HG02852 (cell line): ENCODE results near the gene TMEM45A.

Experiments
- ATAC-seq: cut with Tn5 transposase; IDR thresholded peaks from one replicate; pipeline ENCODE4 v1.9.1; 2021; ENCODE audit warnings: mild to moderate bottlenecking, moderate library complexity; ENCODE audit not compliant: unreplicated experiment

The TMEM45A gene

DNA sequence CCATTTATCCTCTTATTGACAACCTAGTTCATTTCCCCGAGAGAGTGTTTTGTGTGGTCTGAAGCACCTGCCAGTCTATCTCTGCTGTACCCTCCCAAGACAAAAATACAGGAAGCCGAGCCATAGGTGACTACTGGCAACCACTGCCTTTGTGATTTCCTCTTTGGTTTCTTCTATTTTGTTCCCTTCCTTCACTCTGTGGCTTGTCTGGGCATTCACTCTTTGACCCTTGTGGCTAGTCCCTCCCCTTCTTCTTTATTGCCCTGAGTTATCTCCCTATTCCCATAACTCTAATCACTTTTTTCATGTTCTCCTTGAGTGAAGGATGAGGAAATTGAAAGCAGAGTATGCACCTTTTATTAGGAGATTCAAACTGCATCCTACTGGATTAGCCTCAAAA, 116.9 kb downstream of the TMEM45A start, which contains the start of gene ADGRG7:
Gene ADGRG7, plus strand, starts transcription at position 297 of the 400 bp plus-strand sequence. CDS start 256 bp downstream, outside the sequence.
- ATAC-seq = no peak

DNA sequence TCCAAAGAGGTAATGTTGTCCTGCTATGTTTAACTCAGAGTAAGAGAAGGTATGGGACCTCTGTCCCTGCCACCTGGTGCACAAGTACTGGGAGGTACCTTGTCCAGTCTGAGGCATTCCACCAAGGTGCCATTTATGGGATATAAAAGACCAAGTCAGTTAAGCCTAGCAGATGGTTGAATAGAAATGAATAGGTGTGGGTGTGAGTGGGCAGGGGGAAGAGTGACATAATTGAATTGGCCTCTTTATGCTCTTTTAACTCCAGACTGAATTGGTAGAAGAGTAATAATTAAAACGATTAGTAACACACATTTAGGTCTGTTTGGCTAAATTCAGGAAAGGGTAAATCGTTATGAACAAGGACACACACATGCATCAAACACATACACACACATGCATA, 117.5 kb downstream of the TMEM45A start:
- no peak for ATAC-seq

DNA sequence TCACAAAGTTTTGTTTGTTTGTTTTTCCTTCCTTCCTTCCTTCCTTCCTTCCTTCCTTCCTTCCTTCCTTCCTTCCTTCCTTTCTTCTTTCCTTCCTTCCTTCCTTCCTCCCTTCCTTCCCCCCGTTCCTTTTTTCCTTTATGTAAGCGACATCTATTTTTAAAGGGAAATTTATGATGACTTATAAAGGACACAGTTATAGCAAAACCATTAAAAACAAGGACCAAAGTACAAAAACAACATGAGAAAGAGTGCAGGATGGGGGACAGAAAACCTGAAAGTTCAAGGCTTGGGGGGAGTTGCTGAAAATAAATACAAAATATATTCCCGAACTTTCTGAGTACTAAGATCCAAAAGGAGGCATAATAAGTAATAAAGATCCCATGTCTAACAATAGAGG, 118.8 kb downstream of the TMEM45A start:
- ATAC-seq = no peak

DNA sequence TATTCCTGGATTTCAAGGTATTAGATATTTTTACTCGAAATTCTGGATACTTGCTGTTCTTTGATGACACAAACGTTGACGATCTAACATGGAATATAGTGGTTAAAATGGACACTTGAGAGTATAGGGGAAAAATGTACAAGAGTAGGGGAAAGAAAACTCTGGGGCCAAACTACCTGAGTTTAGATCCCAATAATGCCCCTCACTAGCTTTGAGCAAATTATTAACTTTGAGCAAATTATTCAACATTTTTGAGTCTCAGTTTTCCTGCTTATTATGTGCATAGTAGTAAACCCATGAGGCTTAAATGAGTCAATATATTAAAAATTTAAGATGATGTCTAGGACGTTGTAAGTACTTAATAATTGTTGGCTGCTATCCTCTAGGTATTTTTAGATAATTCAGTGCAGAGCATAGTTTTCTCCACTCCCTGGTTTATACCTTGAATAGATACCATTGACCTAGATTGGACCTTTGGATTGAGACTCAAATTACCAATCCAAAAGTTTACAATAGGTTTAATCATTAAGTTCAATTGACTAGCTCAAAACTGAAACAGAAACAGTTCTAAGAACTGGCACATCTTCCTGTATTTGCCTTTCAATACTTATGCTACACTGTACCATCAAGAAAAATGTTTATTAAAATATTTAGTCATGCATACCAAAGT, 121.4 kb downstream of the TMEM45A start:
- no peak for ATAC-seq

DNA sequence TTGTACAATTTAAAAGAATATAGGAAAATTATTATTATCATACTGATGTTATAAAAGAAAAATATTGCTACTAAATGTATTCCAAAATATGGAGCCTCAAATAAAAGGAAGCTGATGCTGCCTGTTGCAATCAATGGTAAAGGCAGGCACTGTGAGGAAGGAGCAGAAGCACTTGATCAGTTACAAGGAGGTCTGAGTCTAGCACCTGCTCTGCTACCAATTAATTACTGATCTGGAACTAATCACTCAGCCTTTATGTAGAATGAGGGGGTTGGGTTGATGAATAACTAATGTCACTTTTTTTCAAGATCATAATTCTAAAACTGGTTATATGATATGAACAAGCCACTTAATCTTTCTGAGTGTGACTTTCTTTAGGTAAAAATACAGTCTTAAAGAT, 122.5 kb downstream of the TMEM45A start:
- ATAC-seq = no peak

DNA sequence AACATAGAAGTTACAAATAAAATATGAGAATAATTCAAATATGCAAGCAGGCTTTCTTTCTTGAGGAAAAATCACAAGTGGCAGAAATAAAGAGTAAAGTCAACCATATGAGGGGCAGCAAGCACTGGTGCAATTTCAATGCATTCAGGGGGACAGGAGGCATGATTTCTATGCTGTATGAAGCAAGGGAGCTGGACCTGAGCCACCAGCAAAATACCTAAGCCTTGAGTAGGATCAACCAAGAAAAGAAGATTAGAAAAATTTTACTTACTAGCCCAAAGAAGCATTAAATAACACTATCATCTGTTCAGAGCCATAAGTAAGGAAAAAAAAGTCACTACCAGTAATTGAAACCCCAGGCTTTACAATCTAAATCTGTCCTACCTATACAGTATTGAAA, 123.3 kb downstream of the TMEM45A start:
- ATAC-seq = no peak

DNA sequence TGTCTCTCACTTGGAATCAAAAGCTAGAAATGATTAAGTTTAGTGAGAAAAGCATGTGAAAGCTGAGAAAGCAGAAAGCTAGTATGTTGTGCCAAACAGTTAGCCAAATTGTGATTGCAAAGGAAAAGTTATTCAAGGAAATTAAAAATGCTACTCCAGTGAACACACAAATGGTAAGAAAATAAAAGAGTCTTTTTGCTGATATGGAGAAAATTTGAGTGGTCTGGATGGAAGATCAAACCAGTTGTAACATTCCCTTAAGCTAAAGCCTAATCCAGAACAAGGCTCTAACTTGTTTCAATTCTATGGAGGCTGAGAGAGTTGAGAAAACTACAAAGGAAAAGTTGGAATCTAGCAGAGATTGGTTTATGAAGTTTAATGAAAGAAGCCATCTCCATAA, 128.8 kb downstream of the TMEM45A start:
- no peak for ATAC-seq
